K562 (cell line): ENCODE results near the gene LAMA5. TPM values are rescaled to one million over a fixed set of nuclear protein-coding genes. Genes with fewer than 3 reads are reported as not detected.
A peak's percentile ranks its signal among the peaks of the same experiment; 100 is the strongest.

ENCODE experiments used
- ATAC-seq: fragments of 200-7000 bp; cut with Tn5 transposase; 3 replicates; pipeline ENCODE4 v1.9.1; 2020; ENCODE audit warnings: moderate library complexity
- BruUV-seq: library from RNA; stranded (reverse); fragments of 400-500 nt; replicated peaks from 2 replicates; lab custom pipeline; 2021; lab: Mats Ljungman, UMichigan
- CTCF ChIA-PET: fragments of 300-600 bp; formaldehyde crosslinking; extraction: SDS; loops from one replicate; lab custom pipeline; 2021; ENCODE audit warnings: low intra/inter-chr PET ratio; lab: Yijun Ruan, JAX
- POLR2A ChIA-PET: fragments of 300-600, 350-650 bp; sonication (Branson Sonifier 250); formaldehyde crosslinking; extraction: SDS; loops from one replicate; lab custom pipeline; 2021; ENCODE audit warnings: antibody characterized with exemption, inconsistent platforms; lab: Yijun Ruan, JAX
- DNase-seq, 4 experiments: peaks; one replicate each; pipeline versions ENCODE4 v3.0.0 to v3.0.0-alpha.2; 2011 to 2018; ENCODE audit warnings: low spot score in 3 of 4, mixed read lengths in 3 of 4; ENCODE audit errors: extremely low read depth in 1 of 4
- FAIRE-seq: peaks from 2 replicates; lab custom pipeline; 2011; peaks lifted over from hg19 to GRCh38; lab: Jason Lieb, UNC
- H2AFZ ChIP-seq: 2 replicates; pipeline ENCODE4 v1.6.0; 2011; ENCODE audit warnings: low read depth, low read length, control low read depth, inconsistent platforms
- H3K27ac ChIP-seq: fragments of 200-600 bp; 3 replicates; pipeline ENCODE4 v1.8.0; 2011; ENCODE audit warnings: low read depth, mild to moderate bottlenecking, control low read depth, inconsistent platforms, low read length, moderate library complexity, mixed read lengths; ENCODE audit errors: extremely low read depth
- H3K27me3 ChIP-seq, 2 experiments: fragments of 300-600 bp in 1 of 2; 2 replicates in 1 of 2; 3 replicates in 1 of 2; pipeline versions ENCODE4 v1.6.0 to v1.8.0; 2011; ENCODE audit warnings: inconsistent platforms in 2 of 2, low read length in 2 of 2, mild to moderate bottlenecking in 1 of 2, mixed read lengths in 1 of 2, moderate library complexity in 1 of 2; ENCODE audit not compliant: control insufficient read depth in 2 of 2, insufficient read depth in 2 of 2
- H3K36me3 ChIP-seq: fragments of 300-600 bp; 3 replicates; pipeline ENCODE4 v1.8.0; 2011; ENCODE audit warnings: mild to moderate bottlenecking, low read length, inconsistent platforms; ENCODE audit not compliant: control insufficient read depth, insufficient read depth
- H3K4me1 ChIP-seq, 2 experiments: fragments of 200-600 bp in 1 of 2; replicated peaks in 1 of 2; 2 replicates in 1 of 2; 3 replicates in 1 of 2; pipeline versions ENCODE4 v1.5.1 to v1.8.0; 2011; ENCODE audit warnings: inconsistent platforms in 2 of 2, low read length in 2 of 2, mild to moderate bottlenecking in 1 of 2, mixed read lengths in 1 of 2, moderate library complexity in 1 of 2; ENCODE audit not compliant: control insufficient read depth in 2 of 2, insufficient read depth in 2 of 2
- H3K4me2 ChIP-seq: 2 replicates; pipeline ENCODE4 v1.6.1; 2011; ENCODE audit warnings: low read length, control low read depth, inconsistent platforms, mixed read lengths; ENCODE audit not compliant: insufficient read depth
- H3K4me3 ChIP-seq: fragments of 200-600 bp; sonication (generic), shearing (Covaris generic); 2 replicates; pipeline ENCODE4 v1.5.1; 2016; ENCODE audit warnings: control low read depth, inconsistent platforms
- H3K79me2 ChIP-seq: fragments of 200-600 bp; 3 replicates; pipeline ENCODE4 v1.8.0; 2011; ENCODE audit warnings: low read length, inconsistent platforms; ENCODE audit not compliant: control insufficient read depth, insufficient read depth
- H3K9ac ChIP-seq, 2 experiments: 2 replicates each; pipeline versions ENCODE4 v1.6.0 to v1.6.1; 2011; ENCODE audit warnings: low read depth in 2 of 2, low read length in 2 of 2, control low read depth in 1 of 2, inconsistent platforms in 1 of 2, mild to moderate bottlenecking in 1 of 2, mixed read lengths in 1 of 2; ENCODE audit not compliant: insufficient read depth in 1 of 2
- H3K9me1 ChIP-seq: one replicate; pipeline ENCODE4 v1.6.0; 2011; ENCODE audit warnings: inconsistent platforms, mild to moderate bottlenecking, low read length, moderate library complexity; ENCODE audit not compliant: control insufficient read depth, insufficient read depth
- H3K9me3 ChIP-seq: replicated peaks from 2 replicates; pipeline ENCODE4 v1.5.1; 2011; ENCODE audit warnings: low read depth, low read length, inconsistent platforms; ENCODE audit not compliant: control insufficient read depth, insufficient read depth
- H4K20me1 ChIP-seq: replicated peaks from 2 replicates; pipeline ENCODE4 v1.6.1; 2011; ENCODE audit warnings: low read length, inconsistent platforms, mixed read lengths; ENCODE audit not compliant: control insufficient read depth, insufficient read depth
- BCL6 ChIP-seq: fragments of 250-450 bp; sonication (Bioruptor Pico); IDR thresholded peaks from 2 replicates; pipeline ENCODE4 v1.4.0; 2020
- DACH1 ChIP-seq: fragments of 450-650 bp; IDR thresholded peaks from 2 replicates; pipeline ENCODE4 v1.6.1; 2018; ENCODE audit not compliant: partially characterized antibody
- HMGXB4 ChIP-seq: sonication (generic); formaldehyde crosslinking; IDR thresholded peaks from 2 replicates; pipeline ENCODE4 v1.8.1; 2023; ENCODE audit warnings: mild to moderate bottlenecking, missing genetic modification reagents
- HSF4 ChIP-seq: fragments of 250-450 bp; sonication (Bioruptor Pico); IDR thresholded peaks from 2 replicates; pipeline ENCODE4 v2.1.2; 2022; ENCODE audit warnings: mild to moderate bottlenecking, moderate library complexity, borderline replicate concordance
- NR2C2 ChIP-seq, 2 experiments: fragments of 200-800 bp in 1 of 2; sonication (Bioruptor generic) in 1 of 2; sonication (generic) in 1 of 2; formaldehyde crosslinking in 1 of 2; IDR thresholded peaks; 2 replicates each; pipeline versions ENCODE4 v1.6.1 to v1.8.0; 2016 to 2022; ENCODE audit warnings: mild to moderate bottlenecking in 1 of 2, missing compliant biosample characterization in 1 of 2, missing genetic modification characterization in 1 of 2, missing genetic modification reagents in 1 of 2
- POLR3A ChIP-seq: IDR thresholded peaks from 2 replicates; pipeline ENCODE4 v1.6.1; 2011; ENCODE audit warnings: borderline replicate concordance, mild to moderate bottlenecking, moderate library complexity; ENCODE audit not compliant: insufficient read length, insufficient read depth; ENCODE audit errors: extremely low read depth
- RBM25 ChIP-seq: fragments of 200-400 bp; formaldehyde crosslinking; IDR thresholded peaks from 2 replicates; pipeline ENCODE4 v1.6.1; 2018; ENCODE audit warnings: low read length, low read depth, moderate library complexity; ENCODE audit not compliant: severe bottlenecking
- TBP ChIP-seq: optimal IDR thresholded peaks from 2 replicates; pipeline ENCODE3; 2011; ENCODE audit warnings: low read depth, low read length, improper control_type of control experiment
- ZNF24 ChIP-seq: fragments of 450-650 bp; IDR thresholded peaks from 2 replicates; pipeline ENCODE4 v1.6.1; 2016
- ZNF507 ChIP-seq: conservative IDR thresholded peaks from 2 replicates; pipeline ENCODE4 v1.6.1; 2017; ENCODE audit warnings: missing genetic modification characterization, missing compliant biosample characterization
- ZNF785 ChIP-seq: fragments of 250-450 bp; sonication (Bioruptor Pico); IDR thresholded peaks from 2 replicates; pipeline ENCODE4 v1.4.0; 2020; ENCODE audit warnings: mild to moderate bottlenecking
- WGBS: fragments of 100-300 bp; shearing (Covaris generic); methylation state at CpG from one replicate; pipeline ENCODE4 v1.1.6; 2016; ENCODE audit warnings: low coverage, mixed read lengths; ENCODE audit not compliant: insufficient coverage; ENCODE audit errors: missing lambda C conversion rate; 5-methylcytosine and 5-hydroxymethylcytosine counted together
- in situ Hi-C: fragments of 300-500 bp; cut with MboI; formaldehyde crosslinking; loops from 4 replicates; pipeline ENCODE4 v1.15.0; 2018; ENCODE audit warnings: inconsistent platforms, mixed read lengths
- intact Hi-C: fragments of 100-400 bp; cut with micrococcal nuclease; formaldehyde crosslinking; loops from 2 replicates; pipeline ENCODE4 v1.14.2; 2022
- polyA plus RNA-seq, 8 experiments: library from polyadenylated mRNA; depleted of rRNA in 4 of 8; stranded (reverse) in 5 of 8; unstranded in 3 of 8; fragments of >200 nt; fragmentation: Nextera tagmentation in 2 of 8; fragmentation: Illumina TruSeq in 1 of 8; extraction: Ambion mirVana in 2 of 8; extraction: Trizol in 1 of 8; gene quantifications; 2 replicates each; pipeline versions ENCODE4 v1.2.1 to v1.2.3, GENCODE V29; 2011 to 2014; ENCODE audit warnings: inconsistent platforms in 1 of 8, missing spikeins in 1 of 8
- total RNA-seq, 7 experiments: library from RNA; depleted of rRNA in 6 of 7; stranded (reverse); fragments of >200 nt in 6 of 7; fragmentation: Illumina TruSeq in 2 of 7; extraction: Trizol in 2 of 7; gene quantifications; 2 replicates each; pipeline versions ENCODE4 v1.2.1 to v1.2.3, GENCODE V29; 2011 to 2021; ENCODE audit warnings: low replicate concordance in 1 of 7
- TF ChIP-seq, protein P1 (sequence below): fragments of 200-800 bp; sonication (Bioruptor generic); IDR thresholded peaks from 2 replicates; pipeline ENCODE4 v1.6.1; 2017; ENCODE audit warnings: missing genetic modification characterization, missing compliant biosample characterization
- TF ChIP-seq, protein P2 (sequence below): fragments of 450-650 bp; formaldehyde crosslinking; IDR thresholded peaks from 2 replicates; pipeline ENCODE4 v1.4.0; 2020; ENCODE audit warnings: mild to moderate bottlenecking, moderate library complexity

LAMA5 gene
- total and polyA plus RNA-seq, 9 of the 15 experiments (the other 6 are each of a cell fraction or from before 2014, with no cell fraction given): 0.31 to 101 (median 7.8) TPM

DNA sequence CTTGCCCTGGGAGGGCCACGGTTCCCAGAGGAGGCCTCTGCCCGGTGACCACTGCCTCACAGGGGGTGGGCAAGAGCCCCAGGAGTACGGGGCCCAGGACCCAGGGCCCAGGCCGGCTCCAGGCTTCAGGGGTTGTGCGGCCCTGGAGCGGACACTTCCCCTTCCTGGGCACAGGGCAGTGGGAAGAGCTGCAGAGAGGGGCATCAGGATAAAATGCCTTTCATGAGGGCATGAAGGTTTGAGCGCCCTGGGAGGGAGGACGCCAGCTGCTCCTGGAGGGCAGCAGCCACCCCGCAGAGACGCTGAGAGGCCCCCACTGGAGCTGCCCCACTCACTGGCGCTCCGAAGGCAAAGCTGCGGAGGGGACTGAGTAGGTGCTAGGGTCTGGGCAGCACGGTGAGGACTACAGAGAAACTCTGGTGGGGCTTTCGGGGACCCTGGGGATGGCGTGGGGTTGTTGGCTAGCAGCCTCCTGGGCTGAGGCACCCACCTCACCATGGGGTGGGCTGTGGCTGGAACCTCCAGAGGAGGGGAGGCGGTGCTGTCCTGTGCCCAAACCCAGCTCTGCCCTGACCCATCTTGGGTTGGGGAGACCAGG lies 10.4 kb downstream of the LAMA5 start:
- intact Hi-C loops: no loop called here
- Histone ChIP-seq H3K9me1 (no peaks in the 10 kb centered on the region), H3K4me1 (peaks cover 30 to 88% of the 10 kb centered on the region in 2 experiments), H3K36me3 (peaks cover 65% of the 10 kb centered on the region; the same call in 1 of the 3 replicates), H3K4me2 (peak overlapping the region; percentile 97), H2AFZ (0 out of 2 replicates have a peak overlapping the region, but pooled peaks have one; percentile 40), H3K27ac (peak overlapping the region; percentile 92; the same call in 2 of the 3 replicates), H3K9me3 (no peaks in the 10 kb centered on the region), H3K79me2 (peaks cover 53% of the 10 kb centered on the region), H3K4me3 (no peak overlapping the region; the same call in 1 of the 2 replicates), H4K20me1 (0 out of 2 replicates have a peak, but pooled peaks cover 3% of the 10 kb centered on the region), H3K9ac (peak overlapping the region; percentile 89 to 93; a peak in 3 of 4 replicates), H3K27me3 (no peaks in the 10 kb centered on the region)
- in situ Hi-C loops: no loop called here
- ChIA-PET POLR2A (interaction anchor here (0.5 to 1.2 kb wide), 4 partner anchors 8 to 18 kb away, joined by 3 to 6 read pairs (median 3); partner anchors contain the start of gene LAMA5), CTCF (no interaction called here)
- 77% methylated on average over 11 of the region's 17 CpGs for WGBS
- ATAC-seq (no peak), DNase-seq (peak in 1 of 4 experiments; percentile 29), FAIRE-seq (no peak)
- BruUV-seq: no TSS peak
- TF ChIP-seq, protein P1, sequence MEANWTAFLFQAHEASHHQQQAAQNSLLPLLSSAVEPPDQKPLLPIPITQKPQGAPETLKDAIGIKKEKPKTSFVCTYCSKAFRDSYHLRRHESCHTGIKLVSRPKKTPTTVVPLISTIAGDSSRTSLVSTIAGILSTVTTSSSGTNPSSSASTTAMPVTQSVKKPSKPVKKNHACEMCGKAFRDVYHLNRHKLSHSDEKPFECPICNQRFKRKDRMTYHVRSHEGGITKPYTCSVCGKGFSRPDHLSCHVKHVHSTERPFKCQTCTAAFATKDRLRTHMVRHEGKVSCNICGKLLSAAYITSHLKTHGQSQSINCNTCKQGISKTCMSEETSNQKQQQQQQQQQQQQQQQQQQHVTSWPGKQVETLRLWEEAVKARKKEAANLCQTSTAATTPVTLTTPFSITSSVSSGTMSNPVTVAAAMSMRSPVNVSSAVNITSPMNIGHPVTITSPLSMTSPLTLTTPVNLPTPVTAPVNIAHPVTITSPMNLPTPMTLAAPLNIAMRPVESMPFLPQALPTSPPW (CRISPR knock-in tag): no peak
- TF ChIP-seq, protein P2, sequence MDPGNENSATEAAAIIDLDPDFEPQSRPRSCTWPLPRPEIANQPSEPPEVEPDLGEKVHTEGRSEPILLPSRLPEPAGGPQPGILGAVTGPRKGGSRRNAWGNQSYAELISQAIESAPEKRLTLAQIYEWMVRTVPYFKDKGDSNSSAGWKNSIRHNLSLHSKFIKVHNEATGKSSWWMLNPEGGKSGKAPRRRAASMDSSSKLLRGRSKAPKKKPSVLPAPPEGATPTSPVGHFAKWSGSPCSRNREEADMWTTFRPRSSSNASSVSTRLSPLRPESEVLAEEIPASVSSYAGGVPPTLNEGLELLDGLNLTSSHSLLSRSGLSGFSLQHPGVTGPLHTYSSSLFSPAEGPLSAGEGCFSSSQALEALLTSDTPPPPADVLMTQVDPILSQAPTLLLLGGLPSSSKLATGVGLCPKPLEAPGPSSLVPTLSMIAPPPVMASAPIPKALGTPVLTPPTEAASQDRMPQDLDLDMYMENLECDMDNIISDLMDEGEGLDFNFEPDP: no peak
- TF ChIP-seq ZNF785 (CRISPR knock-in tag) (no peak), RBM25 (no peak), HSF4 (CRISPR knock-in tag) (no peak), BCL6 (no peak), TBP (no peak), ZNF24 (no peak), ZNF507 (tag) (no peak), DACH1 (no peak), HMGXB4 (CRISPR knock-in tag) (no peak), NR2C2 (CRISPR knock-in tag; IDR thresholded peaks at IDR 0.05) (no peak), NR2C2 (tag; IDR thresholded peaks at IDR 0.05) (no peak), POLR3A (no peak)
